SU-DHL-6 (cell line): ENCODE results near the gene FSTL4.

ENCODE experiments used
- CTCF ChIP-seq: fragments of 200-600 bp; sonication (generic); IDR thresholded peaks from one replicate; pipeline ENCODE4 v1.5.1; 2017; ENCODE audit warnings: antibody characterized with exemption, mild to moderate bottlenecking, low read length, moderate library complexity; ENCODE audit not compliant: insufficient read depth, poor library complexity, severe bottlenecking
- EZH2phosphoT487 ChIP-seq: fragments of 200-600 bp; sonication (generic), shearing (Covaris generic); conservative IDR thresholded peaks from 2 replicates; pipeline ENCODE4 v1.6.1; 2018; ENCODE audit warnings: mild to moderate bottlenecking, antibody characterized with exemption, low read length, moderate library complexity, mixed read lengths

- no peak for TF ChIP-seq CTCF
- no peak for TF ChIP-seq EZH2phosphoT487
Observed at GRCh38 chr5:133456933-133457402, 155.4 kb downstream of the FSTL4 start.
